GM12878 (cell line): ENCODE data around the gene LMBR1. TPM values are rescaled to one million over a fixed set of nuclear protein-coding genes. Genes with fewer than 3 reads are reported as not detected.
"Not testable (repeated sequence)": the region's sequence is repeated elsewhere in the genome, so short reads cannot be mapped to it uniquely, and the experiment has no call there.

ENCODE experiments used
- ATAC-seq: fragments of 200-7000 bp; cut with Tn5 transposase; 3 replicates; pipeline ENCODE4 v1.9.1; 2020; ENCODE audit warnings: mild to moderate bottlenecking, moderate library complexity
- BruUV-seq: library from RNA; stranded (reverse); fragments of 400-500 nt; replicated peaks from 2 replicates; lab custom pipeline; 2021; lab: Mats Ljungman, UMichigan
- CTCF ChIA-PET: fragments of 300-600 bp; sonication (Branson Sonifier 250); formaldehyde crosslinking; extraction: SDS; loops from one replicate; lab custom pipeline; 2021; ENCODE audit warnings: inconsistent platforms; lab: Yijun Ruan, JAX
- POLR2A ChIA-PET: fragments of 350-600 bp; formaldehyde crosslinking; extraction: SDS; loops from one replicate; lab custom pipeline; 2021; ENCODE audit warnings: inconsistent platforms; lab: Charles Lee
- RAD21 ChIA-PET: fragments of 300-600 bp; sonication (Branson Sonifier 250); formaldehyde crosslinking; loops from one replicate; lab custom pipeline; 2023; ENCODE audit warnings: antibody characterized with exemption; ENCODE audit not compliant: unreplicated experiment; lab: Charles Lee
- SMC1A ChIA-PET: fragments of 300-600 bp; sonication (Branson Sonifier 250); formaldehyde crosslinking; loops from one replicate; lab custom pipeline; 2023; ENCODE audit not compliant: unreplicated experiment, uncharacterized antibody; lab: Charles Lee
- DNase-seq: peaks from one replicate; pipeline ENCODE4 v3.0.0-alpha.2; 2011; ENCODE audit warnings: low read depth, low spot score
- FAIRE-seq: peaks from 3 replicates; lab custom pipeline; 2011; peaks lifted over from hg19 to GRCh38; lab: Jason Lieb, UNC
- H2AFZ ChIP-seq: 2 replicates; pipeline ENCODE4 v1.6.0; 2011; ENCODE audit warnings: low read depth, low read length, control low read depth; ENCODE audit not compliant: control insufficient read depth
- H3K27ac ChIP-seq: 2 replicates; pipeline ENCODE4 v1.5.1; 2011; ENCODE audit warnings: control low read depth; ENCODE audit not compliant: control insufficient read depth, insufficient read depth
- H3K27me3 ChIP-seq, 2 experiments: replicated peaks in 1 of 2; 2 replicates each; pipeline versions ENCODE4 v1.6.0 to v1.6.1; 2011; ENCODE audit warnings: low read length in 1 of 2; ENCODE audit not compliant: control insufficient read depth in 2 of 2, insufficient read depth in 2 of 2
- H3K36me3 ChIP-seq, 2 experiments: 2 replicates each; pipeline ENCODE4 v1.5.1; 2011; ENCODE audit warnings: low read length in 1 of 2; ENCODE audit not compliant: control insufficient read depth in 2 of 2, insufficient read depth in 2 of 2
- H3K4me1 ChIP-seq: 2 replicates; pipeline ENCODE4 v1.6.1; 2011; ENCODE audit warnings: mild to moderate bottlenecking, low read length, moderate library complexity, mixed read lengths; ENCODE audit not compliant: control insufficient read depth, insufficient read depth
- H3K4me2 ChIP-seq: 2 replicates; pipeline ENCODE4 v1.6.0; 2011; ENCODE audit warnings: control low read depth; ENCODE audit not compliant: control insufficient read depth, insufficient read depth
- H3K4me3 ChIP-seq: fragments of 200-600 bp; sonication (generic); 2 replicates; pipeline ENCODE4 v1.5.1; 2016
- H3K79me2 ChIP-seq: 2 replicates; pipeline ENCODE4 v1.6.0; 2011; ENCODE audit warnings: low read length; ENCODE audit not compliant: control insufficient read depth, insufficient read depth
- H3K9ac ChIP-seq: 2 replicates; pipeline ENCODE4 v1.8.0; 2011; ENCODE audit warnings: low read length, control low read depth, mixed read lengths; ENCODE audit not compliant: control insufficient read depth, insufficient read depth
- H3K9me3 ChIP-seq: replicated peaks from 3 replicates; pipeline ENCODE4 v1.5.1; 2011; ENCODE audit warnings: mild to moderate bottlenecking, low read length; ENCODE audit not compliant: control insufficient read depth, insufficient read depth
- H4K20me1 ChIP-seq: 2 replicates; pipeline ENCODE4 v1.6.0; 2011; ENCODE audit not compliant: control insufficient read depth, insufficient read depth
- BHLHE40 ChIP-seq, 2 experiments: fragments of 450-650 bp in 1 of 2; IDR thresholded peaks; 2 replicates each; pipeline ENCODE4 v1.6.1; 2011 to 2017; ENCODE audit warnings: low read depth in 2 of 2, borderline replicate concordance in 1 of 2, improper control_type of control experiment in 1 of 2, low read length in 1 of 2, mild to moderate bottlenecking in 1 of 2
- MYB ChIP-seq: fragments of 150-350 bp; IDR thresholded peaks from 2 replicates; pipeline ENCODE4 v1.6.1; 2014; ENCODE audit warnings: mild to moderate bottlenecking, low read depth, low read length, borderline replicate concordance
- TCF12 ChIP-seq: IDR thresholded peaks from 2 replicates; pipeline ENCODE4 v1.6.1; 2011; ENCODE audit warnings: low read depth, mild to moderate bottlenecking, low read length
- ZNF384 ChIP-seq: IDR thresholded peaks from 2 replicates; pipeline ENCODE4 v1.6.1; 2012; ENCODE audit warnings: low read depth, mild to moderate bottlenecking, low read length, improper control_type of control experiment, borderline replicate concordance
- WGBS: methylation state at CpG from one replicate; pipeline ENCODE4 v1.1.6; 2016; ENCODE audit warnings: low lambda C conversion rate; ENCODE audit not compliant: insufficient replicate concordance, insufficient coverage; ENCODE audit errors: missing lambda C conversion rate; 5-methylcytosine and 5-hydroxymethylcytosine counted together
- in situ Hi-C: fragments of 300-500 bp; cut with MboI; formaldehyde crosslinking; loops from 9 replicates; pipeline ENCODE4 v1.14.3; 2018; ENCODE audit warnings: mixed read lengths
- intact Hi-C: fragments of 100-400 bp; cut with micrococcal nuclease; formaldehyde crosslinking; loops from one replicate; pipeline ENCODE4 v1.14.2; 2022; ENCODE audit not compliant: unreplicated experiment
- polyA plus RNA-seq, 11 experiments: library from polyadenylated mRNA; depleted of rRNA in 4 of 11; unstranded in 6 of 11; stranded (reverse) in 5 of 11; fragments of >200 nt; fragmentation: Nextera tagmentation in 4 of 11; fragmentation: Illumina TruSeq in 1 of 11; extraction: Ambion mirVana in 4 of 11; extraction: Trizol in 1 of 11; gene quantifications; 1 replicate in 1 of 11; 2 replicates in 10 of 11; pipeline versions ENCODE4 v1.2.1 to v1.2.3, GENCODE V29; 2011 to 2016; ENCODE audit warnings: inconsistent platforms in 2 of 11, missing spikeins in 2 of 11, low read depth in 1 of 11
- total RNA-seq, 4 experiments: library from RNA; depleted of rRNA in 3 of 4; stranded (reverse); fragments of >200 nt in 3 of 4; fragmentation: Illumina TruSeq in 1 of 4; extraction: Trizol in 1 of 4; gene quantifications; 2 replicates each; pipeline versions ENCODE4 v1.2.1 to v1.2.3, GENCODE V29; 2013 to 2021
- TF ChIP-seq, protein P1 (sequence below): fragments of 150-350 bp; IDR thresholded peaks from 2 replicates; pipeline ENCODE4 v1.6.1; 2016; ENCODE audit warnings: low read depth, low read length

Gene LMBR1
- total and polyA plus RNA-seq, 10 of the 15 experiments (the other 5 are each of a cell fraction or from before 2014, with no cell fraction given): 4.0 to 63.5 (median 28.8) TPM

DNA sequence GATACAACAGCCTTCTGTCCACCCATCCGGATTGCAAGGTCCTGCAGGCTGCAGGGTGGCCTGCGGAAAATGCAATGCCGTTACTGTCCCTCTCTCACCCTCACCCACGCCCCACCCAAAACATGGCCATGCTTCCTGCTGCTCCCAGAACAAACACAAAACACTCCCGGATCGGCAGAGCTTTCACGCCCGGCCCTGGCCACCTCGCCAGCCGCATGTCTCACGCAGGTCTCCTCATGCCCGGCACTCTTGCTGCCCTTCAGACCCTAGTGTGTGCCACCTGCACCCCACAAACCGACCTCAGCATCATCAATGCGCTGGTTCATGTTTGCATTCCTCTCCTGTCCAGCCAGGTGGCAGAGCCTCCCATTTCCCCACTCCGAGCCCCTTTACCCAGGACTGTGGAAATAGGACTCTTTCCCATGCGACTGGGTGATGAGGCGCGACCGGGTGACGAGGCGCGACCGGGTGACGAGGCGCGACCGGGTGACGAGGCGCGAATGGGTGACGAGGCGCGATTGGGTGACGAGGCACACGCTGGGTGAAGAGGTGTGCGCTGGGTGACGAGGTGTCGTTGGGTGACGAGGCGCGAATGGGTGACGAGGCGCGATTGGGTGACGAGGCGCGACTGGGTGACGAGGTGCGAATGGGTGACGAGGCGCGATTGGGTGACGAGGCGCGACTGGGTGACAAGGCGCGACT, 47.6 kb upstream of the LMBR1 start (continued):
- TF ChIP-seq MYB (no peak), BHLHE40 (IDR thresholded peaks at IDR 0.05; ENCODE audit: borderline replicate concordance in 1 of 2, low read depth in 2 of 2, low read length in 1 of 2) (no peak), TCF12 (no peak), ZNF384 (no peak)
- TF ChIP-seq, protein P1, sequence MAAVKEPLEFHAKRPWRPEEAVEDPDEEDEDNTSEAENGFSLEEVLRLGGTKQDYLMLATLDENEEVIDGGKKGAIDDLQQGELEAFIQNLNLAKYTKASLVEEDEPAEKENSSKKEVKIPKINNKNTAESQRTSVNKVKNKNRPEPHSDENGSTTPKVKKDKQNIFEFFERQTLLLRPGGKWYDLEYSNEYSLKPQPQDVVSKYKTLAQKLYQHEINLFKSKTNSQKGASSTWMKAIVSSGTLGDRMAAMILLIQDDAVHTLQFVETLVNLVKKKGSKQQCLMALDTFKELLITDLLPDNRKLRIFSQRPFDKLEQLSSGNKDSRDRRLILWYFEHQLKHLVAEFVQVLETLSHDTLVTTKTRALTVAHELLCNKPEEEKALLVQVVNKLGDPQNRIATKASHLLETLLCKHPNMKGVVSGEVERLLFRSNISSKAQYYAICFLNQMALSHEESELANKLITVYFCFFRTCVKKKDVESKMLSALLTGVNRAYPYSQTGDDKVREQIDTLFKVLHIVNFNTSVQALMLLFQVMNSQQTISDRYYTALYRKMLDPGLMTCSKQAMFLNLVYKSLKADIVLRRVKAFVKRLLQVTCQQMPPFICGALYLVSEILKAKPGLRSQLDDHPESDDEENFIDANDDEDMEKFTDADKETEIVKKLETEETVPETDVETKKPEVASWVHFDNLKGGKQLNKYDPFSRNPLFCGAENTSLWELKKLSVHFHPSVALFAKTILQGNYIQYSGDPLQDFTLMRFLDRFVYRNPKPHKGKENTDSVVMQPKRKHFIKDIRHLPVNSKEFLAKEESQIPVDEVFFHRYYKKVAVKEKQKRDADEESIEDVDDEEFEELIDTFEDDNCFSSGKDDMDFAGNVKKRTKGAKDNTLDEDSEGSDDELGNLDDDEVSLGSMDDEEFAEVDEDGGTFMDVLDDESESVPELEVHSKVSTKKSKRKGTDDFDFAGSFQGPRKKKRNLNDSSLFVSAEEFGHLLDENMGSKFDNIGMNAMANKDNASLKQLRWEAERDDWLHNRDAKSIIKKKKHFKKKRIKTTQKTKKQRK: no peak

DNA sequence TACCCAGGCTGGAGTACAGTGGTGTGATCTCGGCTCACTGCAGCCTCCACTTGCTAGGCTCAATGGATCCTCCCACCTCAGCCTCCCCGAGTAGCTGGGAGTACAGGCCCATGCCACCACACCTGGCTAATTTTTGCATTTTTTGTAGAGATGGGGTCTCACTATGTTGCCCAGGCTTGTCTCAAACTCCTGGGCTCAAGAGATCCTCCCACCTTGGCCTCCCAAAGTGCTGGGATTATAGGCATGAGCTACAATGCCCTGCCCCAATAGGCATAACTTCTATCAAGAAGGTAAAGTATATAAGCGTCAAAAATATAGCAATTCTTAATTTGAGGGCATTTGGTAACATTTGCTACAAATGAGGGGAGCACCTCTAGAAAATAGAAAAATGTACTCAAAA, 43.8 kb upstream of the LMBR1 start:
- intact Hi-C loops, CTCF ChIA-PET, POLR2A ChIA-PET, H3K79me2 ChIP-seq, H3K27ac ChIP-seq, H3K27me3 ChIP-seq, BruUV-seq, H3K36me3 ChIP-seq, H3K9ac ChIP-seq, DNase-seq, H3K4me1 ChIP-seq, H2AFZ ChIP-seq, RAD21 ChIA-PET, FAIRE-seq, ATAC-seq, H3K4me2 ChIP-seq, H3K9me3 ChIP-seq, H3K4me3 ChIP-seq, in situ Hi-C loops, H4K20me1 ChIP-seq: not testable (repeated sequence)
- WGBS: 68% methylated on average over 3 of the region's 3 CpGs
- SMC1A ChIA-PET: interaction anchor here (0.7 kb wide), 2 partner anchors 14 to 43 kb away, joined by 3 to 4 read pairs; no protein-coding TSS in a partner anchor
